HEK293 (cell line): ENCODE measurements around the gene PSMA2.

Source experiments
- CTCF ChIA-PET: fragments of 350-600 bp; formaldehyde crosslinking; extraction: SDS; loops from one replicate; lab custom pipeline; 2021; ENCODE audit warnings: antibody characterized with exemption; lab: Yijun Ruan, JAX
- POLR2A ChIA-PET: fragments of 300-600 bp; formaldehyde crosslinking; extraction: SDS; loops from one replicate; lab custom pipeline; 2020; ENCODE audit warnings: antibody characterized with exemption, inconsistent platforms; lab: Yijun Ruan, JAX
- H3K27ac ChIP-seq: fragments of 200-500 bp; sonication (Bioruptor generic); 2 replicates; pipeline ENCODE4 v1.5.1; 2014; ENCODE audit warnings: low read depth, low read length, control low read depth, inconsistent platforms; ENCODE audit errors: extremely low read depth
- H3K36me3 ChIP-seq, 2 experiments: fragments of 200-500 bp in 1 of 2; sonication (Bioruptor generic) in 1 of 2; 1 replicate in 1 of 2; 2 replicates in 1 of 2; pipeline ENCODE4 v1.5.1; 2014 to 2017; ENCODE audit warnings: inconsistent platforms in 2 of 2, low read length in 2 of 2; ENCODE audit not compliant: control insufficient read depth in 2 of 2, insufficient read depth in 1 of 2
- H3K4me1 ChIP-seq: fragments of 200-500 bp; sonication (Bioruptor generic); 2 replicates; pipeline ENCODE4 v1.5.1; 2014; ENCODE audit warnings: mild to moderate bottlenecking, low read length, inconsistent platforms; ENCODE audit not compliant: control insufficient read depth, insufficient read depth
- H3K4me3 ChIP-seq: 2 replicates; pipeline ENCODE4 v1.5.1; 2011; ENCODE audit warnings: low read depth, mild to moderate bottlenecking, control low read depth, low read length, moderate library complexity
- H3K9me3 ChIP-seq: fragments of 200-500 bp; sonication (Bioruptor generic); 2 replicates; pipeline ENCODE4 v1.5.1; 2014; ENCODE audit warnings: low read depth, low read length, inconsistent platforms; ENCODE audit not compliant: control insufficient read depth, insufficient read depth
- FEZF1 ChIP-seq: fragments of 450-650 bp; formaldehyde crosslinking; IDR thresholded peaks from 2 replicates; pipeline ENCODE4 v1.5.1; 2016; ENCODE audit warnings: missing biosample characterization, missing genetic modification characterization
- GLIS2 ChIP-seq: fragments of 450-650 bp; formaldehyde crosslinking; IDR thresholded peaks from 2 replicates; pipeline ENCODE4 v1.5.1; 2016; ENCODE audit warnings: missing biosample characterization, missing genetic modification characterization
- HOXD13 ChIP-seq: sonication (generic); formaldehyde crosslinking; IDR thresholded peaks from 2 replicates; pipeline ENCODE4 v1.8.0; 2022; ENCODE audit warnings: missing genetic modification reagents, borderline replicate concordance
- KLF1 ChIP-seq: fragments of 450-650 bp; formaldehyde crosslinking; IDR thresholded peaks from 2 replicates; pipeline ENCODE4 v1.5.1; 2016; ENCODE audit warnings: missing biosample characterization, missing genetic modification characterization
- KLF16 ChIP-seq: fragments of 450-650 bp; formaldehyde crosslinking; IDR thresholded peaks from 2 replicates; pipeline ENCODE4 v1.5.1; 2017; ENCODE audit warnings: missing biosample characterization, missing genetic modification characterization
- KLF7 ChIP-seq: fragments of 450-650 bp; formaldehyde crosslinking; IDR thresholded peaks from 2 replicates; pipeline ENCODE4 v1.5.1; 2016; ENCODE audit warnings: missing biosample characterization, missing genetic modification characterization, borderline replicate concordance
- OSR2 ChIP-seq: fragments of 450-650 bp; formaldehyde crosslinking; IDR thresholded peaks from 2 replicates; pipeline ENCODE4 v1.5.1; 2016; ENCODE audit warnings: missing biosample characterization, missing genetic modification characterization
- PRDM1 ChIP-seq: fragments of 450-650 bp; formaldehyde crosslinking; IDR thresholded peaks from 2 replicates; pipeline ENCODE4; 2016; ENCODE audit warnings: missing biosample characterization, missing genetic modification characterization
- TSHZ1 ChIP-seq: fragments of 450-650 bp; formaldehyde crosslinking; IDR thresholded peaks from 2 replicates; pipeline ENCODE4 v1.5.1; 2016; ENCODE audit warnings: missing biosample characterization, missing genetic modification characterization, borderline replicate concordance
- YY2 ChIP-seq: fragments of 450-650 bp; formaldehyde crosslinking; IDR thresholded peaks from 2 replicates; pipeline ENCODE4 v1.5.1; 2016; ENCODE audit warnings: missing biosample characterization, missing genetic modification characterization
- ZBTB10 ChIP-seq: fragments of 450-650 bp; formaldehyde crosslinking; IDR thresholded peaks from 2 replicates; pipeline ENCODE4 v1.5.1; 2016; ENCODE audit warnings: missing biosample characterization, missing genetic modification characterization
- ZFHX2 ChIP-seq: fragments of 450-650 bp; formaldehyde crosslinking; conservative IDR thresholded peaks from 2 replicates; pipeline ENCODE4 v1.5.1; 2016; ENCODE audit warnings: missing biosample characterization, missing genetic modification characterization
- ZNF138 ChIP-seq: fragments of 450-650 bp; formaldehyde crosslinking; IDR thresholded peaks from 2 replicates; pipeline ENCODE4 v1.5.1; 2016; ENCODE audit warnings: missing biosample characterization, missing genetic modification characterization, borderline replicate concordance
- ZNF24 ChIP-seq: fragments of 450-650 bp; formaldehyde crosslinking; IDR thresholded peaks from 2 replicates; pipeline ENCODE4 v1.5.1; 2016; ENCODE audit warnings: missing biosample characterization, missing genetic modification characterization
- ZNF311 ChIP-seq: fragments of 450-650 bp; formaldehyde crosslinking; IDR thresholded peaks from 2 replicates; pipeline ENCODE4 v1.5.1; 2017; ENCODE audit warnings: missing biosample characterization, missing genetic modification characterization, borderline replicate concordance
- ZNF341 ChIP-seq: fragments of 450-650 bp; formaldehyde crosslinking; IDR thresholded peaks from 2 replicates; pipeline ENCODE4; 2016; ENCODE audit warnings: low read depth, missing biosample characterization, missing genetic modification characterization
- ZNF398 ChIP-seq: fragments of 450-650 bp; formaldehyde crosslinking; IDR thresholded peaks from 2 replicates; pipeline ENCODE4 v1.5.1; 2017; ENCODE audit warnings: missing biosample characterization, missing genetic modification characterization
- ZNF423 ChIP-seq: fragments of 450-650 bp; formaldehyde crosslinking; IDR thresholded peaks from 2 replicates; pipeline ENCODE4 v1.5.1; 2016; ENCODE audit warnings: missing biosample characterization, missing genetic modification characterization
- ZNF530 ChIP-seq: fragments of 450-650 bp; formaldehyde crosslinking; IDR thresholded peaks from 2 replicates; pipeline ENCODE4 v1.5.1; 2016; ENCODE audit warnings: low read depth, missing biosample characterization, missing genetic modification characterization
- ZNF549 ChIP-seq: fragments of 450-650 bp; IDR thresholded peaks from 2 replicates; pipeline ENCODE4 v1.5.1; 2018; ENCODE audit warnings: missing biosample characterization, missing genetic modification characterization, mild to moderate bottlenecking, inconsistent platforms, moderate library complexity
- ZNF571 ChIP-seq: fragments of 450-650 bp; formaldehyde crosslinking; IDR thresholded peaks from 2 replicates; pipeline ENCODE4 v1.5.0; 2017; ENCODE audit warnings: missing biosample characterization, missing genetic modification characterization
- ZNF623 ChIP-seq: fragments of 450-650 bp; formaldehyde crosslinking; IDR thresholded peaks from 2 replicates; pipeline ENCODE4 v1.5.1; 2016; ENCODE audit warnings: missing biosample characterization, missing genetic modification characterization
- ZNF624 ChIP-seq: fragments of 450-650 bp; formaldehyde crosslinking; IDR thresholded peaks from 2 replicates; pipeline ENCODE4 v1.5.1; 2017; ENCODE audit warnings: missing biosample characterization, missing genetic modification characterization
- ZNF660 ChIP-seq: fragments of 450-650 bp; IDR thresholded peaks from 2 replicates; pipeline ENCODE4 v1.5.1; 2018; ENCODE audit warnings: missing biosample characterization, mild to moderate bottlenecking, missing genetic modification characterization
- ZNF704 ChIP-seq: fragments of 450-650 bp; formaldehyde crosslinking; IDR thresholded peaks from 2 replicates; pipeline ENCODE4 v1.5.1; 2016; ENCODE audit warnings: missing biosample characterization, missing genetic modification characterization
- ZNF768 ChIP-seq: fragments of 450-650 bp; formaldehyde crosslinking; IDR thresholded peaks from 2 replicates; pipeline ENCODE4 v1.5.1; 2018; ENCODE audit warnings: missing biosample characterization, mild to moderate bottlenecking, missing genetic modification characterization

The PSMA2 gene

GRCh38 chr7:42934291-42934690, 2.3 kb upstream of the PSMA2 start:
- CTCF ChIA-PET: interaction anchor here (0.8 to 1.2 kb wide), 3 partner anchors 9 to 993 kb away, joined by 3 to 4 read pairs (median 3); no protein-coding TSS in a partner anchor
- no peaks in the 10 kb centered on the region for H3K9me3 ChIP-seq
- peaks cover 35 to 40% of the 10 kb centered on the region in 2 experiments for H3K36me3 ChIP-seq
- TF ChIP-seq GLIS2 (no peak), FEZF1 (tag by site-specific recombination) (no peak), ZNF24 (tag by site-specific recombination) (no peak), KLF7 (tag by site-specific recombination) (no peak), ZNF571 (tag by site-specific recombination) (no peak), PRDM1 (tag by site-specific recombination) (no peak), ZNF138 (tag by site-specific recombination) (no peak), KLF16 (no peak), KLF1 (tag by site-specific recombination) (no peak), ZFHX2 (tag by site-specific recombination) (no peak), ZNF530 (tag by site-specific recombination) (no peak)
- POLR2A ChIA-PET: no interaction called here
- no peak overlapping the region for H3K4me3 ChIP-seq
- no peaks in the 10 kb centered on the region for H3K4me1 ChIP-seq
- H3K27ac ChIP-seq: no peak overlapping the region

- H3K4me3 ChIP-seq: peak overlapping the region; percentile 94
- ChIA-PET POLR2A (interaction anchor here (0.7 to 1.7 kb wide), 8 partner anchors 9 to 650 kb away, joined by 3 to 13 read pairs (median 5); partner anchors contain the start of gene STK17A), CTCF (interaction anchor here (0.6 to 4.4 kb wide), 9 partner anchors 8 to 992 kb away, joined by 3 to 20 read pairs (median 5); no protein-coding TSS in a partner anchor)
- H3K27ac ChIP-seq: peak overlapping the region; percentile 43; the same call in 1 of the 2 replicates
- no peaks in the 10 kb centered on the region for H3K4me1 ChIP-seq
- no peaks in the 10 kb centered on the region for H3K9me3 ChIP-seq
- peaks cover 23 to 29% of the 10 kb centered on the region in 2 experiments for H3K36me3 ChIP-seq
- TF ChIP-seq TSHZ1: no peak
- no peak for TF ChIP-seq ZNF623 (tag by site-specific recombination)
- no peak for TF ChIP-seq ZNF311 (tag by site-specific recombination)
- peak; percentile 66 for TF ChIP-seq PRDM1 (tag by site-specific recombination)
- TF ChIP-seq ZNF398: peak; percentile 95
- no peak for TF ChIP-seq ZNF624 (tag by site-specific recombination)
- TF ChIP-seq ZNF341 (tag by site-specific recombination): peak; percentile 31; the same call in 1 of the 2 replicates
- no peak for TF ChIP-seq ZNF704
- no peak for TF ChIP-seq GLIS2
- TF ChIP-seq ZNF660 (tag by site-specific recombination): 0 out of 2 replicates have a peak, but pooled peaks have one; percentile 20
- no peak for TF ChIP-seq ZNF549 (tag by site-specific recombination)
- no peak for TF ChIP-seq ZBTB10 (tag by site-specific recombination)
- TF ChIP-seq OSR2 (tag by site-specific recombination): no peak
- TF ChIP-seq ZNF768 (tag by site-specific recombination): no peak
- no peak for TF ChIP-seq ZNF423 (tag by site-specific recombination)
- TF ChIP-seq HOXD13 (CRISPR knock-in tag): no peak
- TF ChIP-seq YY2 (tag by site-specific recombination): no peak
Observed at GRCh38 chr7:42932811-42933591, 1.0 kb upstream of the PSMA2 start.
